ENCODE measurements around the gene C2CD4B. TPM values are rescaled to one million over a fixed set of nuclear protein-coding genes. Genes with fewer than 3 reads are reported as not detected.

The C2CD4B gene
- total RNA-seq, 1 experiment from 2014 or later: 0.13 TPM

GRCh38 chr15:62120776-62121175, 44.3 kb downstream of the C2CD4B start:
- H2BK20ac ChIP-seq (ENCODE audit: low read depth, low read length, poor library complexity, severe bottlenecking): no peak overlapping the region
- H3K27ac Mint-ChIP-seq: no peak overlapping the region
- H3K4me2 ChIP-seq (ENCODE audit: insufficient read depth, insufficient read length, low read length): no peak overlapping the region
- no peak overlapping the region for H2BK120ac ChIP-seq (ENCODE audit: low read depth, low read length, poor library complexity, severe bottlenecking)
- H3K27me3 Mint-ChIP-seq (ENCODE audit: low read depth): no peaks in the 10 kb centered on the region; the same call in 1 of the 2 replicates
- H3K27ac ChIP-seq (ENCODE audit: insufficient read length, low read depth, low read length): no peak overlapping the region
- no peak overlapping the region for H3K23ac ChIP-seq (ENCODE audit: insufficient read length, low read depth, low read length)
- no peak overlapping the region for H2BK5ac ChIP-seq (ENCODE audit: insufficient read length, low read length)
- H3T11ph ChIP-seq (ENCODE audit: low read length): no peak overlapping the region
- TF ChIP-seq CTCF (conservative IDR thresholded peaks at IDR 0.05): no peak
- H2AK5ac ChIP-seq (ENCODE audit: insufficient read length, low read length): no peak overlapping the region
- H4K91ac ChIP-seq (ENCODE audit: insufficient read length, low read depth, low read length): no peak overlapping the region
- no peaks in the 10 kb centered on the region for H4K20me1 ChIP-seq (ENCODE audit: control insufficient read depth, insufficient read depth, insufficient read length)
- no peak overlapping the region for H2BK15ac ChIP-seq (ENCODE audit: low read depth, low read length)
- no peaks in the 10 kb centered on the region; a peak in 2 of 5 replicates for H3K9me3 Mint-ChIP-seq
- no peaks in the 10 kb centered on the region for H3K23me2 ChIP-seq (ENCODE audit: insufficient read length, low read depth, low read length, poor library complexity, severe bottlenecking)
- H3K9ac ChIP-seq (ENCODE audit: extremely low read depth, insufficient read length, low read length): no peak overlapping the region
- no peak overlapping the region for H2BK12ac ChIP-seq (ENCODE audit: insufficient read length, low read depth, low read length)
- no peak overlapping the region for H3K4me3 Mint-ChIP-seq
- no peaks in the 10 kb centered on the region for H3K79me2 ChIP-seq (ENCODE audit: insufficient read depth, low read length)
- no peak overlapping the region for H3K18ac ChIP-seq (ENCODE audit: insufficient read length, low read depth, low read length)
- no peaks in the 10 kb centered on the region for H3K27me3 ChIP-seq (ENCODE audit: insufficient read depth, low read length)
- no peak overlapping the region for H3K56ac ChIP-seq (ENCODE audit: insufficient read length, low read depth, low read length)
- H2AFZ ChIP-seq (ENCODE audit: low read length): no peak overlapping the region
- no peaks in the 10 kb centered on the region for H3K79me1 ChIP-seq (ENCODE audit: insufficient read depth, low read depth, low read length, poor library complexity, severe bottlenecking)
- no peak overlapping the region for H4K8ac ChIP-seq (replicated peaks; ENCODE audit: insufficient read length, low read depth, low read length)
- H3K4ac ChIP-seq (ENCODE audit: low read depth, low read length): no peak overlapping the region
- no peak overlapping the region for H4K5ac ChIP-seq (ENCODE audit: insufficient read length, low read depth, low read length)
- H3K4me1 ChIP-seq (ENCODE audit: insufficient read depth, low read length): peaks cover 7% of the 10 kb centered on the region
- no peaks in the 10 kb centered on the region for H3K36me3 Mint-ChIP-seq (ENCODE audit: insufficient read depth in 1 of 3, low read depth in 3 of 3)
- H3K4me1 Mint-ChIP-seq: peaks cover 0 to 12% of the 10 kb centered on the region in 2 experiments; a peak in 2 of 4 replicates
- no peaks in the 10 kb centered on the region for H3K9me3 ChIP-seq (ENCODE audit: control insufficient read depth, low read depth, low read length)
- no CpG with 5 or more reads among the region's 5 CpGs for WGBS (ENCODE audit: extremely low coverage, insufficient read length, low lambda C conversion rate)
- no peak overlapping the region for H3K14ac ChIP-seq (ENCODE audit: insufficient read depth, low read length)
- no peak for DNase-seq
